GM13976 (cell line): ENCODE measurements around the gene HOXD11.

Source experiments
- DNase-seq: peaks from one replicate; pipeline ENCODE4 v3.0.0; 2012; ENCODE audit warnings: low spot score
- CTCF ChIP-seq: IDR thresholded peaks from 2 replicates; pipeline ENCODE4 v1.5.1; 2012; ENCODE audit warnings: borderline replicate concordance, mild to moderate bottlenecking; ENCODE audit not compliant: insufficient read depth; ENCODE audit errors: extremely low read depth, missing control alignments, control extremely low read depth
- in situ Hi-C: fragments of 300-500 bp; cut with MboI; formaldehyde crosslinking; loops from one replicate; pipeline ENCODE4 v1.12.0; 2022; ENCODE audit warnings: low sequenced_read_pairs, mixed read lengths, inconsistent platforms; ENCODE audit not compliant: unreplicated experiment

Gene HOXD11

DNA sequence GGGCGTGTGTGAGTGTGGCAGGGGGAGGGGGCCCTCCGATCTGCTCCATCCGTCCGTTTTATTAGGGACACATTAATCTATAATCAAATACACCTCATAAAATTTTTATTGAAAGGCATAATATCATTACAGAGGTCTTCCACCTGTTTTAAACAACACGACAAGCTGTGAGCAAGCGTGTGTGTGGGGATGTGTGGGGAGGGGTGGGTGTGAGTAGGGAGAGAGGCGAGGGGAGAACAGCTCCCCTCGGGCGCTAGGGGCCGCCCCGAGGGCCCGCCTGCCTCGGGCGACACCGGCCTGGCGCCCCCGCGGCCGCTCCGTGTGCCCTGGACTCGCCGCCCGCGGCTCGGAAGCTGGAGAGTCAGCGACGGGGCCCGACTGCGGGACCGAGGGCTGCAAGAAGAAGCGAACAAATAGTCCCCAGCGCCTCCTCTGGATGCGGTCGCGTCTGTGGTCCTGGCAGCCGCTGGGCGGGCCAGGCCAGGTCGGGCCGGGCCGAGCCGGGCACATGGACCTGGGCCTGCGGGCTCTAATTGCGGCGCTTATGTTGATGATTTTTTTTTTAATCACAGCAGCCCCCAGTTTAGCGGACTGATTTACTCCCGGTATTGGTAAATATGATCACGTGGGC is 15.1 kb downstream of the HOXD11 start:
- in situ Hi-C loops: loop anchor here (10.0 kb wide), 1 partner anchor 1033 kb away; no protein-coding TSS in a partner anchor
- no peak for DNase-seq
- no peak for TF ChIP-seq CTCF

- in situ Hi-C loops: loop anchor here (10.0 kb wide), 1 partner anchor 1032 kb away; no protein-coding TSS in a partner anchor
- no peak for DNase-seq
These were observed 15.8 kb downstream of the HOXD11 start, which contains the start of gene HOXD9 for GRCh38 chr2:176122683-176123410. TSS of gene HOXD9 (plus strand) at chr2:176122719. CDS start at chr2:176122769, 50 bp downstream.

DNA sequence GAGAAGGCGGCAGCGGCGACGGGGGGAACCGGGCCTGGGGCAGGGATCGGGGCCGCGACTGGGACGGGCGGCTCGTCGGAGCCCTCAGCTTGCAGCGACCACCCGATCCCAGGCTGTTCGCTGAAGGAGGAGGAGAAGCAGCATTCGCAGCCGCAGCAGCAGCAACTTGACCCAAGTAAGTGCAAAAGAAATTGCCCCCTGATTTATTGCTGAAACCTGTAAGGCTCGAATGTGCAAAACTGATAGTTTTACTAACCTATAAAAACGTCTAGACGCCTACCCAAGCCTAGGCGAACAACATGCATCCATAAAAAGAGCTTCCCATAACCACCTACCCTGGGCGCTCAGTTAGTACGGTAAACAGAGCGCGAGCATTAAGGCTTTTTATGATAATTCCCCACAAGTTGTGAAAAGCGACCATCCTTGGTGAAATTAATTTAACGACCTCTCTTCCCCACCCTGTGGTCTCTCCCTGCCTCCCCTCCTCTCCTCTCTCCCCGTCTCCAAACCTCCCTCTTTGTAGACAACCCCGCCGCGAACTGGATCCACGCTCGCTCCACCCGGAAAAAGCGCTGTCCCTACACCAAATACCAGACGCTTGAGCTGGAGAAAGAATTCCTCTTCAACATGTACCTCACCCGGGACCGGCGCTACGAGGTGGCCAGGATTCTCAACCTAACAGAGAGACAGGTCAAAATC is 16.5 kb downstream of the HOXD11 start:
- TF ChIP-seq CTCF: no peak
- DNase-seq: no peak
- in situ Hi-C loops: loop anchor here (10.0 kb wide), 1 partner anchor 1031 kb away; no protein-coding TSS in a partner anchor

More at GRCh38 chr2:176122683-176123410, 15.8 kb downstream of the HOXD11 start, which contains the start of gene HOXD9:
- TF ChIP-seq CTCF: no peak

- no peak for DNase-seq
- in situ Hi-C loops: loop anchor here (10.0 kb wide), 1 partner anchor 1030 kb away; no protein-coding TSS in a partner anchor
- TF ChIP-seq CTCF: no peak
These were observed 17.2 kb downstream of the HOXD11 start for GRCh38 chr2:176124110-176124946.

- TF ChIP-seq CTCF: no peak
- in situ Hi-C loops: loop anchor here (10.0 to 25.0 kb wide), 2 partner anchors 687 to 1030 kb away; no protein-coding TSS in a partner anchor
These were observed 18.1 kb downstream of the HOXD11 start for GRCh38 chr2:176124947-176125771.

DNA sequence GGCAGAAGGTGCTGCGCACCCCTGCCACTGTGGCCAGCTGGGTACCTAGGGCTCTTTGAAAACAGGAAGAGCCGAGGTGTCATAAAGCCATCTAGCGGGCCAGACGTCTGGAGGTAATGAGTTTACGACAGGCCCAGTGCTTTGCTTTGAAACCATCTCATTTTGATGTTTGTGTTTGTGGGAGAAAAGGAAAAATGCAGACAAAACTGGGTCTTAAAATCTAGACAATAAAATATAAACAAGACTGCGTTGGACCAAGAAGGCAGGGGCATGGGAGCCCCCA is 18.6 kb downstream of the HOXD11 start:
- in situ Hi-C loops: loop anchor here (10.0 to 25.0 kb wide), 2 partner anchors 687 to 1029 kb away; no protein-coding TSS in a partner anchor
- DNase-seq: no peak
- no peak for TF ChIP-seq CTCF

More at GRCh38 chr2:176124947-176125771, 18.1 kb downstream of the HOXD11 start:
- no peak for DNase-seq
